ENCODE data around the gene AIFM1. TPM values are rescaled to one million over a fixed set of nuclear protein-coding genes. Genes with fewer than 3 reads are reported as not detected.

AIFM1 gene
- total and polyA plus RNA-seq, 2 donors (not counting 3 experiments of a cell fraction or from before 2014, with no cell fraction given): 23.7 to 29.7 TPM

DNA sequence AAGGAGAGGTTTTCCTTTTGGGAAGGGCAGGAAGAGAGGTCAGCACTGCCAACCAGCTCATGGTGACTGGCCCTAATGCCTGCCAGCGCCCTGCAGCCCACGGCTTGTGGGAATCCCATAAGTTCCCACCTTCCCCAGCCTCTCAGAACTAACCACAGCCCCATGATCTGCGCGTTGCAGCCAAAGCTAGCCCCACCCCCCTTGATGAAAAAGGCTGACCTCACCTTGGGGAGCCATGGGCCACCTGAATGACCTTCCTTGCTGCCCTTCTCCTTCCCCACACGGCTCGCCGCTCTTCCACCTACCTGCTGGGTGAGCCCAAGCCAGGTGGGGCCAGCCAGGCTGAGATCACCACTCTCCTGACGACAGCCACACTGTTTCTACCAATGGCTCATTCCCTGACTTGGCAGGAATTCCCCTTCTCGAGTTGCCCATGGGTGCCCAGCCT is 51.5 kb downstream of the AIFM1 start:
- FAIRE-seq (peak; percentile 91), DNase-seq (ENCODE audit: low read depth, low spot score) (no peak)
- no peak overlapping the region for H3K9ac ChIP-seq (replicated peaks; ENCODE audit: extremely low read depth, insufficient read depth, low read length)
- no peaks in the 10 kb centered on the region for H4K20me1 ChIP-seq (replicated peaks; ENCODE audit: control insufficient read depth, extremely low read depth, insufficient read depth, low read length)
- BruUV-seq (replicated peaks): no TSS peak
- dilution Hi-C loops (cut with MboI; ENCODE audit: extremely low pct_ligation_motif_present, low sequenced_read_pairs): no loop called here
- H2AFZ ChIP-seq (ENCODE audit: low read depth, low read length): no peak overlapping the region
- H3K4me1 ChIP-seq (ENCODE audit: control insufficient read depth, extremely low read depth, insufficient read depth, low read length): peaks cover 27% of the 10 kb centered on the region
- no peaks in the 10 kb centered on the region for H3K9me1 ChIP-seq (replicated peaks; ENCODE audit: control insufficient read depth, extremely low read depth, insufficient read depth, low read length)
- no peaks in the 10 kb centered on the region for H3K36me3 ChIP-seq (ENCODE audit: control insufficient read depth in 2 of 2, extremely low read depth in 1 of 2, insufficient read depth in 2 of 2, low read length in 2 of 2)
- no peak overlapping the region for H3K27ac ChIP-seq (ENCODE audit: insufficient read depth, low read depth, low read length)
- H3K79me2 ChIP-seq (ENCODE audit: control insufficient read depth, insufficient read depth, low read length): peaks cover 10% of the 10 kb centered on the region
- no peak overlapping the region for H3K4me2 ChIP-seq (ENCODE audit: insufficient read depth, low read length)
- intact Hi-C loops (cut with micrococcal nuclease): no loop called here
- H3K4me3 ChIP-seq (replicated peaks in 1 of 3; ENCODE audit: insufficient read depth in 1 of 3, low read depth in 1 of 3, low read length in 3 of 3): no peak overlapping the region
- POLR2A ChIA-PET: no interaction called here
- CTCF ChIA-PET: interaction anchor here (1.4 kb wide), 1 partner anchor 34 kb away, joined by 7 read pairs; no protein-coding TSS in a partner anchor
- TF ChIP-seq MAX (IDR thresholded peaks at IDR 0.05; ENCODE audit: insufficient read depth, insufficient read length): no peak
- TF ChIP-seq POLR2AphosphoS5 (IDR thresholded peaks at IDR 0.05; ENCODE audit: insufficient read depth, low read depth, low read length): no peak
- peak; percentile 53 for TF ChIP-seq FOS (IDR thresholded peaks at IDR 0.05; ENCODE audit: borderline replicate concordance, insufficient read depth, low read length)
- TF ChIP-seq MYC (IDR thresholded peaks at IDR 0.05; ENCODE audit: low read depth, low read length): no peak
- TF ChIP-seq JUN (IDR thresholded peaks at IDR 0.05; ENCODE audit: borderline replicate concordance, insufficient read depth, insufficient read length, low read depth): no peak
- H3K9me3 ChIP-seq (replicated peaks; ENCODE audit: control insufficient read depth, insufficient read depth, low read length): no peaks in the 10 kb centered on the region
- no peaks in the 10 kb centered on the region for H3K27me3 ChIP-seq (ENCODE audit: control insufficient read depth in 2 of 2, insufficient read depth in 2 of 2, low read length in 2 of 2)

DNA sequence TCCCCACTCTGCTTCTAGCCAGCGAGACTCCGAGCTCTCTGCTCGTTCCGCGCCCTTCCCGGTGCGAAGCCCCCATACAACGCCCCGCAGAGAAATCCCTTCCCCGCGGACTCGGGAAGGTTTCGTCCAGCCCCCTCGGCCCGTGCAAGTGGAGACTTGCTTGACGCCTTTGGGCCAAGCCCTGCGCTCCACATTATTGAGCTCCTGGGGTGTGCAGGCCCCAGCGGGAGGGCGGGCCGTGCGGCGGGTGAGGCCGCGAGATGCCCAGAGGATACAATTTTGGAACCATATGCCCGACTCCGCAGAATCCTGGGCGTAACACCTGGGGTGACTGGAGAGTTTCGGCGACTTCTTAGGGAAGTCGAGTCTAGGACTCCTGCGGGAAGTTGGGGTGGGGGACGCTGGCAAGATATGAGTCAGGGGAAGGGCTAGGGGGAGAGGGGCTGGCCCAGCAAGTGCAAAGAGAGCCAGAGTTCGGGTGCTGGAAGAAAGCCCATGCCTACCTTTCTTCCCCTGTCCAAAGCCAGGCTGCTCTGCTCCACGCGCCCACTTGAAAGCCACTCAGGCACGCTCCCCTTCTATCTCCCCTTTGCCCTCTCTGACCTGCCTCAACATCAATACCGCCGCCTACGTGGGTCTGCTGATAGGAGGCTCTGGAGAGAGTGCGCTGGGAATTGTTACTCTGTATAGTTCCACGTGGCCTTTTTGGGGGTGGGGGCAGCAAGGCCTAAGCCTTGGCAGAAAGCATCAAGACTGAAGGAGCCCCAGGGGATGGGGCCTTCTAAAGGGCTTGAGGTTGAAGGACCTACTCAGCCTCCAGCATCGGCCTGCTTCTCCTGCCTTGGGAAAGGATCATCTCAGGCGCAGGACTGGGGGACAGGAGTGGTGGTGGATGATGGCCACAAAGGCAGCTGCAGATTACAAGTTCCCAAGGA is 54.2 kb downstream of the AIFM1 start:
- no peaks in the 10 kb centered on the region for H4K20me1 ChIP-seq (replicated peaks; ENCODE audit: control insufficient read depth, extremely low read depth, insufficient read depth, low read length)
- H3K9ac ChIP-seq (replicated peaks; ENCODE audit: extremely low read depth, insufficient read depth, low read length): peak overlapping the region; percentile 49
- intact Hi-C loops (cut with micrococcal nuclease) (loop anchor here (2.0 kb wide), 1 partner anchor 61 kb away; no protein-coding TSS in a partner anchor), dilution Hi-C loops (cut with MboI; ENCODE audit: extremely low pct_ligation_motif_present, low sequenced_read_pairs) (no loop called here)
- no peak for FAIRE-seq
- peaks cover 35% of the 10 kb centered on the region for H3K79me2 ChIP-seq (ENCODE audit: control insufficient read depth, insufficient read depth, low read length)
- no peaks in the 10 kb centered on the region for H3K9me1 ChIP-seq (replicated peaks; ENCODE audit: control insufficient read depth, extremely low read depth, insufficient read depth, low read length)
- TF ChIP-seq GATA2 (IDR thresholded peaks at IDR 0.05; ENCODE audit: insufficient read depth, insufficient read length, low read depth, low read length) (no peak), EZH2 (IDR thresholded peaks at IDR 0.05; ENCODE audit: borderline replicate concordance, low read depth, low read length, severe bottlenecking) (no peak), MYC (IDR thresholded peaks at IDR 0.05; ENCODE audit: low read depth, low read length) (no peak)
- CTCF ChIA-PET: interaction anchor here (1.2 to 2.6 kb wide), 2 partner anchors 8 to 32 kb away, joined by 5 to 11 read pairs; no protein-coding TSS in a partner anchor
- peak overlapping the region in 1 of 3 experiments; percentile 78 for H3K4me3 ChIP-seq (replicated peaks in 1 of 3; ENCODE audit: insufficient read depth in 1 of 3, low read depth in 1 of 3, low read length in 3 of 3)
- no peaks in the 10 kb centered on the region for H3K9me3 ChIP-seq (replicated peaks; ENCODE audit: control insufficient read depth, insufficient read depth, low read length)
- no peaks in the 10 kb centered on the region for H3K27me3 ChIP-seq (ENCODE audit: control insufficient read depth in 2 of 2, insufficient read depth in 2 of 2, low read length in 2 of 2)
- peak overlapping the region; percentile 10 for H3K4me2 ChIP-seq (ENCODE audit: insufficient read depth, low read length)
- H3K27ac ChIP-seq (ENCODE audit: insufficient read depth, low read depth, low read length): peak overlapping the region; percentile 33
- POLR2A ChIA-PET: no interaction called here
- H3K4me1 ChIP-seq (ENCODE audit: control insufficient read depth, extremely low read depth, insufficient read depth, low read length): peaks cover 25% of the 10 kb centered on the region
- H3K36me3 ChIP-seq (ENCODE audit: control insufficient read depth in 2 of 2, extremely low read depth in 1 of 2, insufficient read depth in 2 of 2, low read length in 2 of 2): no peaks in the 10 kb centered on the region
- no peak overlapping the region for H2AFZ ChIP-seq (ENCODE audit: low read depth, low read length)
- BruUV-seq (replicated peaks): TSS peak; percentile 13
- DNase-seq (ENCODE audit: low read depth, low spot score): no peak

Measured in endothelial cell of umbilical vein (primary cell).